GM19455 (cell line): Measurements from ENCODE around the gene PRICKLE1.

Source experiments
- ATAC-seq: cut with Tn5 transposase; IDR thresholded peaks from one replicate; pipeline ENCODE4 v1.9.1; 2021; ENCODE audit not compliant: unreplicated experiment

The PRICKLE1 gene

GRCh38 chr12:42462486-42462885 lies 127.1 kb downstream of the PRICKLE1 start:
- ATAC-seq: no peak

- no peak for ATAC-seq
Observed at GRCh38 chr12:42459336-42459847, 130.2 kb downstream of the PRICKLE1 start.

DNA sequence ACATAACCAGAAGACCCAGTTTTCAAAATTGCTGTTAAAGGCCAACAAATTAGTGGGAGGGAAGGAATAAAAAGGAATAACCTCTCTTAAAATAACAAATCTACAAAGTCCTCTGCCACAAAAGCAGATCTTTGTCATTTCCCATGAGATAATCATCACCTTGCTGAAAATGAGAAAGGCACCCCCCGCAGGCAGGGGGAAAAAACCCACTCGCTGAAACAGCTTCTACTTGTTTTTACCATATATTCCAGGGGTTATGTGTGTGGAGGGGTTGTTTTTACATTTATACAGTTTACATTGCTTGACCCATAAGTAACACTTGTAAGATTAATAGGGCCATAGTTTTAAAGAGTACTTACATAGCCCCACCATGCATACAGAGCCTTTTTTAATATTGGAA lies 131.0 kb downstream of the PRICKLE1 start:
- no peak for ATAC-seq

DNA sequence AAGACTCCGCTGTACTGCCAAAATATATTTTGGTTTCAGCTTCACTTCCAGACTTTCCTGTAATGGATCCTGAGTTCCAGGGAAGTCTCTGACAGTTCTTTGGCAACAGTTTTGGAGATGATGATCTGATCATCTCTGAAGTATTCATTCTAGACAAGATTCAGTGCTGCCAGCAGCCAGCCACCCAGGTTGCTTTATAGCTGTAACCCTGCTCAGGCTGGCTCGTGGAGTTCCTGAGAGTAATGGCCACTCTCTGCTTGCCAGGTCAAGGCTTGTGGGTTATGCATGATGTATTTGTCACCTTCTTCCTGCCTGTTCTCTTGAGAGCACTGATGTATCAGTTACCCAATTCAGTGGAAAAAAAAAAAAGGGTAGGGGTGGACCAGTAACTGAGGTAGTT lies 139.3 kb downstream of the PRICKLE1 start:
- no peak for ATAC-seq

DNA sequence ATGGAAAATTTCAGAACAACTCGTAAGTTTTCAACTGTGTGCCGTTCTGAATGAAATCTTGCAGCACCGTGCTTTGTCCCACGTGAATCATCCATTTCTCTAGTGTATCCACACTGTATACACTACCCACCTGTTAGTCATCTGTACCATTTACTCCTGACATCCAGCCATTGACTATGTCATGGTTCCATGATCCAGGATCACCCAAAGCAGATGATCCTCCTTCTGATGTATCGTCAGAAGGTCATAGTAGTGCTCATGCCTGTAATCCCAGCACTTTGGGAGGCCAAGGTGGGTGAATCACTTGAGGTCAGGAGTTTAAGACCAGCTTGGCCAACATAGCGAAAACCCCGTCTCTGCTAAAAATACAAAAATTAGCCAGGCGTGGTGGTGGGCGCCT lies 140.7 kb downstream of the PRICKLE1 start:
- no peak for ATAC-seq

- no peak for ATAC-seq
Observed at GRCh38 chr12:42447371-42447786, 142.2 kb downstream of the PRICKLE1 start.

GRCh38 chr12:42446761-42447160 lies 142.8 kb downstream of the PRICKLE1 start:
- ATAC-seq: no peak

DNA sequence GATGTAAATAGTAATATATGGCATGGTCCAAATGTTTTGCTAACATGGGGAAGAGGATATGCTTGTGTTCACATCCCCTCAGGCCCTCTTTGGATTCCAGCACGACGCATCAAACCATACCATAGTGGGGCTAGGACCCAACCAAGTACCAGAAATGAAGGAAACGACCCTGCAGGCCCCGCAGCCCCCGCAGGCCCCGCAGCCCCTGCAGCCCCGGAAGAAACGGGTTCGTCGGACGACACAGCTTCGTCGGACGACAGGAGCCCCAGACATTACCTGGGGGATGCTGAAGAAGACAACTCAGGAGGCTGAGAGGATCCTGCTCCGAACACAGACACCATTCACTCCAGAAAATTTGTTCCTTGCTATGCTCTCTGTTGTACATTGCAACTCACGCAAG lies 143.7 kb downstream of the PRICKLE1 start:
- ATAC-seq: no peak

DNA sequence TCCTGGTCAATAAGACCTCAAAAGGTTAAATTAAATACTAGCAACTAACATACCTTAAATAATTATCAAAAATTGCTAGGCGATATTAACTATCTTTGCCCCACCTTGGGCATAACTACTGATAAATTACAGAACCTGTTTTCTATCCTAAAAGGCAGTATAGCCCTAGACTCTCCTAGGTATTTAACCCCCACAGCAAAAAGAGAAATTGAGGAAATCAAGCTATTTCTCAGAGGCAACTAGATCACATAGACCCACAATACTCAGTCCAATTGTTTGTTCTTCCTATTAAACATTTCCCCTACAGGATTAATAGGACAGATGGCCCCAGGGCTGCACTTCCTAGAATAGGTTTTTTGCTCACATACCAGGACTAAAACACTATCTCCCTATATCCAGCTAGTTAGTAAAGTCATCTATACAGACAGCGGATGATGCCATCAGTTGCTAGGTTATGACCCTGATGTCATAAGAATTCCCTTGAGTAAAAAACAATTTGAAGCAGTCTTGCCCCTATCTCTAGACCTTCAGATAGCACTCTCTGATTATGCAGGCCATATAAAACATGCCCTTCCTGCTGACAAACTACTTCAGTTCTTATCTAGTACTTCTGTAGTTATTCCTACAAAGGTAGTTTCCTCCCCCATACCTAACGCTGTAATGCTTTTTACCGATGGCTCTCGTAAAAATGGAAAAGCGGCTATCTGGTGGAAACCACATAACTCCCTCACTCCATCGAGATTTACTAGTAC lies 145.2 kb downstream of the PRICKLE1 start:
- ATAC-seq: no peak

DNA sequence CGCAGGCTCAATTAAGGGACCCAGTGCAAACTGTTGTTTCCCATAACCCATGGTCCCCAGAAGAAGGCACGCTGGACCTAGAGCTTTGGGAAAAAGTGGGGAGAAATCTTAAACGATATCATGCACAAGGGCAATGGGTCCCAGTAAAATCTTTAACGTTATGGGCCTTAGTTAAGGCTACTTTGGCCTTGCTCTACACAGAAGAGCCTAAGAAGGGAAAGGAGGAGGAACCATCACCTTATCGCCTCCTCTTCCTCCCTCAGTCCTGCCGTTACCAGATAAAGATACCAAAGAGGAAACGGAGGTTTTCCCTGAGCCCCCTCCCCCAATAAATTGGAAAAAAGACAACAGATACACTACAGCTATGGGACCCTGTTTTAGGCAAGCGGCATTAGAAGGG lies 146.7 kb downstream of the PRICKLE1 start:
- ATAC-seq: no peak

DNA sequence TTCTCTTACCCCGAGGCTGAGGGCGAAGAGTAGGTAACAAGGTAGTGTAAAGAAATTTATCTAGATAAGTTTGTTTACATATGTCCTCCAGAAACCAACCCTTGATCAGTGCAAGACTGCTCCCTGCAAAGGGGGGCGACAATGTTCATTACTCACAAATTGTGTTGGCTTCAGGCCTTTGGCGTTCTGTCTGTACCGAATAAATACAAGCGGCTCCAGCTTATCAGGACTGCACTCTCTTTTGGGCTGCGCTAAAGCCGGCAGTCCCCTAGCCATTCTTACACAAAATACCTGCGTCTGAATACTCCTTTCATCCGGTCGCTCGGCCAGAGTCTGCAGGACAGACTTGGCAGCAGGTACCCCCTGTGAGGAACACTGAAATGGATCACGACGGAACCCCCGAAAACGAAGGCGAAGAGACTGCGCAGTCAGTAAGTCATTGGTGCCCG lies 147.2 kb downstream of the PRICKLE1 start:
- ATAC-seq: no peak

- ATAC-seq: no peak
Observed at GRCh38 chr12:42440608-42441007, 148.9 kb downstream of the PRICKLE1 start.

DNA sequence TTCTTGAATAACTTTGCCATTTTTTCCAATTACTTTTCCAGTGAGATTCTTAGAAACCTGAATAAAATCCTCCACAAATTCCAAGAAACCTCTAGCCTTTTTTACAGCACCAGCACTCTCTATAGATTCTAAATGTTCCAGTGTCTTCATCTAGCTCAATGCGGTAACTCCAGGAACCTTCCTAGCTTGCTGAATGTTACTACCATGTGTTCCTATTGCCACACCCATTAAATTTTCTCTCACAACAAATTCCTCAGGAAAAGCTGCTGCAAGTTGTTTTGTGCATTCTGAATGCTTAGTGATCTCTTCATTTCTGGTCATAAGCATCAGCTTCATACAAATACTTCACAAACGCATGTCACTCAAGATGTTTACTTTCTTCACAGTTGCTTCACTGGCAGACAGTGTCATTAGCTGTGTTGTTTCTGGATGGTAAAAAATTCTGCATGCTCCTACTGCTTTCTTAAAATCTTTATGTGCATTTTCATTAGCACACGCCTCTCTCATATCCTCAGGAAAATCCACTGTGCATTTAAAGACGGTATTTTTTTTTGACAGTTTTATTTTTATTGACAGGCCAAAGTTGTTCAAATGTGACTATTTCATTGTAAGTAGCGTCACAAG lies 156.9 kb downstream of the PRICKLE1 start:
- ATAC-seq: no peak

DNA sequence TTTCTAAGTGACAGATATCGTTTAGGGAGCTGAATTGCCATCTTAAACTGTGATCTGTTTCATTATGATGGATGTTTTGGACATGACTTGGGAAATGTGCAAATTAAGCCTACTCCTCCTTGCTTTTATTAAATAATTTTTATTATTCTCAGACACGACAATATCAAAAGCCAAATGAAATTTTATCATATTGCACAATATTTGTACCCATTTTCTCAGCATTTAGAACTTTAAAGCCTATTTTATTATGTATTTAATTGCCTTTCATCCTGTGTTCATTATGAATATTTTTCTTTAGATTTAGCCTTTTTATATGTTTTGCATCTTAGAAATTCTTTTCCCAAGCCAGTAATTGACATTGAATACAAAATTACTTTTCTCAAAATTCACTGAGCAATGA lies 160.7 kb downstream of the PRICKLE1 start:
- no peak for ATAC-seq

DNA sequence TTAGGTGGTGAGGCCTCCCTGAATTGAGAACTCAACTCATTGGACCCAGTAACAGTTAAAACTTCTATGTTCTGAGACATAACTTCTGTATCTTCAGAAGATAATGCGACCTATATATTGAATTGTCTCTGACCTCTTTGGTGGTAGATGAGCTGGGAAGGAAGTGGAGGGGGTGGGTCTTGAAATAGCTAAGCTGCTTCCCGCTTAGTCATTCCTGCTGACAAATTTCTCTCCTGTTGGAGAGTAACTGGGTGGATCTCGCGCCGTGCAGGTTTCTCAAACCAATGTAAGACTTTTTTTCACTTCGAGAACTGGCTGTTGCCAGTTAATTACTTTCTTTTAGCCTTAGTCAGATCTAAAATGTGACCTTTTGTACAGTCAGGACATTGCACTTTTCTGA lies 162.8 kb downstream of the PRICKLE1 start:
- no peak for ATAC-seq

DNA sequence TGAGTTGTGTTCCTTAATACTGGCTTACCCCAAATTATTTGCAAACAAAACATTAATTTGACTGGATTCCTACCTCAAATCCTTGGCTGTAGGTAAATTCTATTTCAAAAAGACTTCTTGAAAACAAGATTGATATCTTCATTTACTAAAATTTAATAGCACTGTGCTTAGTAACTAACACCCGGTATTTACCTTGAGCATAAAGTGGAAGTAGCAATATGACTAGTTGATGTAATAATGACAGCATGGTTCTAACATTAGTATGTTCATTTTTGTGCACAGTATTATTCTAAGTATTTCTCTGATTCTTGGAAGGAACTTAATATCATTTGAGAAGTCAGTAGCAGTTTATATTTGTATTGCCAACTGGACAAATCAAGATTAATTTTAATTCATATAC lies 166.8 kb downstream of the PRICKLE1 start:
- no peak for ATAC-seq

- peak; percentile 88 for ATAC-seq
Observed at GRCh38 chr12:42421844-42422779, 167.4 kb downstream of the PRICKLE1 start.

DNA sequence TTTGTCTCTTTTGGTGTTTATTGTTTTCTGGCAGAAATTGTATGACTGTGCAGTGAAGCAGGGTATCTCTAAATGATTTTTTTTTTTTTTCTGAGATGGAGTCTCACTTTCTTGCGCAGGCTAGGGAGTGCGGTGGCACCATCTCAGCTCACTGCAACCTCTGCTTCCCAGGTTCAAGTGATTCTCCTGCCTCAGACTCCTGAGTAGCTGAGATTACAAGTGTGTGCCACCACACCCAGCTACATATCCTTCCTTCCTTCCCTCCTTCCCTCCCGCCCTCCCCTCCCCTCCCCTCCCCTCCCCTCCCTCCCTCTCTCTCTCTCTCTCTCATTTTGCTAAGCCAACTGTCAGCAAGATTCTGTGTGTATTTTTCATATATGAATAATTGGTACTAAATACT lies 169.2 kb downstream of the PRICKLE1 start:
- ATAC-seq: no peak

DNA sequence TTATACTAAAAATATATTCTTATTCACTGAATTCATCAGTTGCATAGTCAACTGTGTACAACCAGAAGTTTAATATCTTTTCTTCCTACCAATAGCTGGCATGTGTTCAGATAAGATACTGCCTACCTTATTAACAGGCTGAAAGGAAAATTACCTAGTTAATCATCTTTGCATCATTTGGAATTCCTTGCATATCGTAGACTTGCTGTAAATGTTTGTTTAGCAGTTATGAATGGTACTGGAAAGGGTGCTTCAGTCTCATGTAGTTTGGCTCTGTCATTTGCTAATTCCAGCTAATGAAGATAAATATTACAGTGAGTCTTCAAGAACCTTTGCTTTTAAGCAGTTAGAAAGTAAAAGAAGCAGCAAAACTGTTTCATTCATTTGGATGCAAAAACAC lies 179.2 kb downstream of the PRICKLE1 start:
- no peak for ATAC-seq

GRCh38 chr12:42409471-42409870 lies 180.1 kb downstream of the PRICKLE1 start:
- ATAC-seq: no peak

GRCh38 chr12:42407306-42407705 lies 182.2 kb downstream of the PRICKLE1 start:
- ATAC-seq: no peak
